Liver (tissue), 9 donors: ENCODE results near the gene DAPK1. TPM values are rescaled to one million over a fixed set of nuclear protein-coding genes. Genes with fewer than 3 reads are reported as not detected.
A peak's percentile ranks its signal among the peaks of the same experiment; 100 is the strongest.

Source experiments
- DNase-seq: peaks from one replicate; pipeline ENCODE4 v3.0.0-alpha.2; 2017; ENCODE audit warnings: low spot score
- H3K27ac ChIP-seq, 2 donors: one replicate each; pipeline ENCODE4 v1.7.0; 2013; ENCODE audit warnings: inconsistent platforms in 2 of 2, low read length in 2 of 2, control low read depth in 1 of 2, low read depth in 1 of 2, mild to moderate bottlenecking in 1 of 2
- H3K27me3 ChIP-seq, 4 donors: one replicate each; pipeline versions ENCODE4 v1.6.1 to v1.7.0; 2013; ENCODE audit warnings: low read length in 3 of 4, inconsistent platforms in 1 of 4, mild to moderate bottlenecking in 1 of 4, moderate library complexity in 1 of 4; ENCODE audit not compliant: control insufficient read depth in 4 of 4, insufficient read depth in 4 of 4
- H3K36me3 ChIP-seq, 4 donors: one replicate each; pipeline versions ENCODE4 v1.6.1 to v1.7.0; 2013; ENCODE audit warnings: low read length in 3 of 4, mild to moderate bottlenecking in 3 of 4, low read depth in 1 of 4, moderate library complexity in 1 of 4; ENCODE audit not compliant: control insufficient read depth in 4 of 4, insufficient read depth in 3 of 4
- H3K4me1 ChIP-seq, 4 donors: one replicate each; pipeline versions ENCODE4 v1.6.1 to v1.7.0; 2013; ENCODE audit warnings: low read length in 3 of 4, mild to moderate bottlenecking in 3 of 4, moderate library complexity in 1 of 4; ENCODE audit not compliant: control insufficient read depth in 4 of 4, insufficient read depth in 4 of 4
- H3K4me3 ChIP-seq, 3 donors: one replicate each; pipeline versions ENCODE4 v1.6.1 to v1.7.0; 2013; ENCODE audit warnings: low read length in 3 of 3, control low read depth in 1 of 3, low read depth in 1 of 3, mild to moderate bottlenecking in 1 of 3
- H3K9ac ChIP-seq, 2 donors: one replicate each; pipeline ENCODE4 v1.7.0; 2013; ENCODE audit warnings: low read length in 2 of 2, mild to moderate bottlenecking in 2 of 2, moderate library complexity in 2 of 2, control low read depth in 1 of 2, low read depth in 1 of 2
- H3K9me3 ChIP-seq, 4 donors: one replicate each; pipeline versions ENCODE4 v1.6.1 to v1.7.0; 2013; ENCODE audit warnings: low read length in 3 of 4; ENCODE audit not compliant: control insufficient read depth in 4 of 4
- ATF3 ChIP-seq: IDR thresholded peaks from 2 replicates; pipeline ENCODE4 v1.6.1; 2016; ENCODE audit warnings: antibody characterized with exemption
- EGR1 ChIP-seq, 2 donors: IDR thresholded peaks; 2 replicates each; pipeline ENCODE4 v1.6.1; 2016 to 2018; ENCODE audit warnings: antibody characterized with exemption in 2 of 2, low read depth in 2 of 2
- FOXA1 ChIP-seq: IDR thresholded peaks from 2 replicates; pipeline ENCODE4 v1.6.1; 2016; ENCODE audit warnings: antibody characterized with exemption
- FOXA2 ChIP-seq: IDR thresholded peaks from 2 replicates; pipeline ENCODE4 v1.6.1; 2016; ENCODE audit warnings: antibody characterized with exemption
- GABPA ChIP-seq, 2 donors: IDR thresholded peaks in 1 of 2; conservative IDR thresholded peaks in 1 of 2; 2 replicates each; pipeline ENCODE4 v1.6.1; 2016; ENCODE audit warnings: antibody characterized with exemption in 2 of 2, mild to moderate bottlenecking in 1 of 2, moderate library complexity in 1 of 2
- HNF4A ChIP-seq, 2 donors: conservative IDR thresholded peaks; 2 replicates each; pipeline ENCODE4 v1.6.1; 2016; ENCODE audit warnings: antibody characterized with exemption in 2 of 2, mild to moderate bottlenecking in 2 of 2
- HNF4G ChIP-seq: IDR thresholded peaks from 2 replicates; pipeline ENCODE4 v1.6.1; 2016; ENCODE audit warnings: antibody characterized with exemption
- JUND ChIP-seq, 2 donors: IDR thresholded peaks; 2 replicates each; pipeline ENCODE4 v1.6.1; 2016; ENCODE audit warnings: antibody characterized with exemption in 2 of 2
- NR2F2 ChIP-seq: IDR thresholded peaks from 2 replicates; pipeline ENCODE4 v1.6.1; 2016; ENCODE audit warnings: antibody characterized with exemption
- RAD21 ChIP-seq, 2 donors: IDR thresholded peaks; 2 replicates each; pipeline ENCODE4 v1.6.1; 2016; ENCODE audit warnings: antibody characterized with exemption in 2 of 2, mild to moderate bottlenecking in 2 of 2
- REST ChIP-seq: IDR thresholded peaks from 2 replicates; pipeline ENCODE4 v1.6.1; 2016; ENCODE audit warnings: antibody characterized with exemption, mild to moderate bottlenecking
- RXRA ChIP-seq, 2 donors: IDR thresholded peaks; 2 replicates each; pipeline ENCODE4 v1.6.1; 2017 to 2018; ENCODE audit warnings: antibody characterized with exemption in 2 of 2, mild to moderate bottlenecking in 1 of 2
- SP1 ChIP-seq: IDR thresholded peaks from 2 replicates; pipeline ENCODE4 v1.6.1; 2018; ENCODE audit warnings: antibody characterized with exemption, mild to moderate bottlenecking
- TAF1 ChIP-seq: conservative IDR thresholded peaks from 2 replicates; pipeline ENCODE4 v1.6.1; 2016; ENCODE audit warnings: antibody characterized with exemption, mild to moderate bottlenecking
- YY1 ChIP-seq: IDR thresholded peaks from 2 replicates; pipeline ENCODE4 v1.6.1; 2016; ENCODE audit warnings: antibody characterized with exemption, mild to moderate bottlenecking
- ZBTB33 ChIP-seq: IDR thresholded peaks from 2 replicates; pipeline ENCODE4 v1.6.1; 2016; ENCODE audit warnings: antibody characterized with exemption
- WGBS: extraction: QIAGEN DNeasy Blood & Tissue Kit; methylation state at CpG from one replicate; pipeline ENCODE4 v1.1.7; 2013; 5-methylcytosine and 5-hydroxymethylcytosine counted together
- polyA plus RNA-seq, 2 donors: library from polyadenylated mRNA; stranded (reverse) in 1 of 2; unstranded in 1 of 2; fragments of 200-250 nt in 1 of 2; fragments of >200 nt in 1 of 2; fragmentation: Nextera tagmentation in 1 of 2; extraction: Ambion mirVana in 1 of 2; gene quantifications; one replicate each; pipeline versions ENCODE4 v1.2.1 to v1.2.3, GENCODE V29; 2013 to 2015
- total RNA-seq, 2 donors: library from RNA; depleted of rRNA; stranded (reverse); fragments of >200 nt; gene quantifications; one replicate each; pipeline ENCODE4 v1.2.3, GENCODE V29; 2014
- TF ChIP-seq, protein P1 (sequence below): IDR thresholded peaks from 2 replicates; pipeline ENCODE4 v1.6.1; 2016; ENCODE audit warnings: antibody characterized with exemption
- TF ChIP-seq, protein P2 (sequence below): fragments of 150-350 bp; IDR thresholded peaks from 2 replicates; pipeline ENCODE4 v1.5.1; 2017; ENCODE audit warnings: improper control_type of control experiment, low read depth, low read length; ENCODE audit not compliant: missing input control
- donor health status: healthy.
- donor health status: healthy.
- donor health status: healthy.
- donor health status: healthy.
- donor health status: healthy.

The DAPK1 gene
- total and polyA plus RNA-seq, 4 donors, result 14.0 to 40.8 (median 21.8) TPM

DNA sequence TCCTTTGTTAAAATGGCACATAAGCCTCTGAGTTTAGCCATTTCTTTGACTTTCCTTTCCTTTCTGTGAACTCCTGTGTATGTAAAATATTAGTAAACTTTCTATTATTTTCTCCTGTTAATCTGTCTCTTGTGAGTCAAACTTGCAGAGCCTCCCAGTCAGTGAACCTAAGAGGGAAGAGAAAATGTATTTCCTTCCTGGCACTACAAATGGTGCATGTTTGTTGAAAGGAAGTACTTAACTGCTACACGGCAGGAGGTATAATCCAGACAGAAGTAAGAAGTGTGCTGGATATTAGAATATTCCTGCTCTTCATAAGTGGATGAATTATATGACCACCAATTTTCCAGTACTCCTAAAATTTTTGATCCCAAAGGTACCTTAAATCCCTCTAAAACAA lies 251.2 kb downstream of the DAPK1 start:
- DNase-seq, result no peak
- 56% methylated on average over 1 of the region's 1 CpG for WGBS
- no peak overlapping the region for H3K4me3 ChIP-seq

GRCh38 chr9:87749335-87750035 lies 251.8 kb downstream of the DAPK1 start:
- 62% methylated on average over 5 of the region's 5 CpGs for WGBS
- H3K4me1 ChIP-seq, result peaks cover 15 to 26% (median 16%) of the 10 kb centered on the region in 4 donors
- peak overlapping the region; percentile 5 to 32 for H3K27ac ChIP-seq
- no peak for DNase-seq
- TF ChIP-seq ATF3 (no peak), REST (no peak), HNF4G (no peak), FOXA1 (no peak), JUND (IDR thresholded peaks at IDR 0.05) (no peak), ZBTB33 (no peak), YY1 (peak; percentile 23), GABPA (IDR thresholded peaks at IDR 0.05 in 1 of 2, conservative IDR thresholded peaks at IDR 0.05 in 1 of 2) (no peak), SP1 (peak; percentile 31), NR2F2 (peak; percentile 77), TAF1 (no peak), EGR1 (IDR thresholded peaks at IDR 0.05; ENCODE audit: low read depth in 2 of 2) (no peak), HNF4A (conservative IDR thresholded peaks at IDR 0.05) (no peak), FOXA2 (no peak), RXRA (IDR thresholded peaks at IDR 0.05) (peak; percentile 66 to 67), RAD21 (IDR thresholded peaks at IDR 0.05) (no peak)
- TF ChIP-seq, protein P1, sequence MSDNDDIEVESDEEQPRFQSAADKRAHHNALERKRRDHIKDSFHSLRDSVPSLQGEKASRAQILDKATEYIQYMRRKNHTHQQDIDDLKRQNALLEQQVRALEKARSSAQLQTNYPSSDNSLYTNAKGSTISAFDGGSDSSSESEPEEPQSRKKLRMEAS, result peak; percentile 41
- TF ChIP-seq, protein P2, sequence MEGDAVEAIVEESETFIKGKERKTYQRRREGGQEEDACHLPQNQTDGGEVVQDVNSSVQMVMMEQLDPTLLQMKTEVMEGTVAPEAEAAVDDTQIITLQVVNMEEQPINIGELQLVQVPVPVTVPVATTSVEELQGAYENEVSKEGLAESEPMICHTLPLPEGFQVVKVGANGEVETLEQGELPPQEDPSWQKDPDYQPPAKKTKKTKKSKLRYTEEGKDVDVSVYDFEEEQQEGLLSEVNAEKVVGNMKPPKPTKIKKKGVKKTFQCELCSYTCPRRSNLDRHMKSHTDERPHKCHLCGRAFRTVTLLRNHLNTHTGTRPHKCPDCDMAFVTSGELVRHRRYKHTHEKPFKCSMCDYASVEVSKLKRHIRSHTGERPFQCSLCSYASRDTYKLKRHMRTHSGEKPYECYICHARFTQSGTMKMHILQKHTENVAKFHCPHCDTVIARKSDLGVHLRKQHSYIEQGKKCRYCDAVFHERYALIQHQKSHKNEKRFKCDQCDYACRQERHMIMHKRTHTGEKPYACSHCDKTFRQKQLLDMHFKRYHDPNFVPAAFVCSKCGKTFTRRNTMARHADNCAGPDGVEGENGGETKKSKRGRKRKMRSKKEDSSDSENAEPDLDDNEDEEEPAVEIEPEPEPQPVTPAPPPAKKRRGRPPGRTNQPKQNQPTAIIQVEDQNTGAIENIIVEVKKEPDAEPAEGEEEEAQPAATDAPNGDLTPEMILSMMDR, result no peak
- no peaks in the 10 kb centered on the region for H3K27me3 ChIP-seq
- no peak overlapping the region for H3K9ac ChIP-seq
- H3K36me3 ChIP-seq, result no peaks in the 10 kb centered on the region
- no peak overlapping the region for H3K4me3 ChIP-seq
- H3K9me3 ChIP-seq, result peaks cover 0 to 4% (median 1%) of the 10 kb centered on the region in 4 donors

More for the DNA sequence above, 251.2 kb downstream of the DAPK1 start:
- Histone ChIP-seq H3K27ac (peak overlapping the region; percentile 30 to 32), H3K27me3 (no peaks in the 10 kb centered on the region), H3K9ac (no peak overlapping the region), H3K36me3 (no peaks in the 10 kb centered on the region), H3K4me1 (peaks cover 15 to 26% (median 16%) of the 10 kb centered on the region in 4 donors), H3K9me3 (peaks cover 0 to 4% (median 1%) of the 10 kb centered on the region in 4 donors)
- TF ChIP-seq, protein P2, result no peak
